ENCODE measurements around the gene UGT1A5.

UGT1A5 gene

GRCh38 chr2:233775414-233775813 is 62.7 kb downstream of the UGT1A5 start:
- DNase-seq (ENCODE audit: insufficient read length, low spot score) (no peak), FAIRE-seq (no peak)

DNA sequence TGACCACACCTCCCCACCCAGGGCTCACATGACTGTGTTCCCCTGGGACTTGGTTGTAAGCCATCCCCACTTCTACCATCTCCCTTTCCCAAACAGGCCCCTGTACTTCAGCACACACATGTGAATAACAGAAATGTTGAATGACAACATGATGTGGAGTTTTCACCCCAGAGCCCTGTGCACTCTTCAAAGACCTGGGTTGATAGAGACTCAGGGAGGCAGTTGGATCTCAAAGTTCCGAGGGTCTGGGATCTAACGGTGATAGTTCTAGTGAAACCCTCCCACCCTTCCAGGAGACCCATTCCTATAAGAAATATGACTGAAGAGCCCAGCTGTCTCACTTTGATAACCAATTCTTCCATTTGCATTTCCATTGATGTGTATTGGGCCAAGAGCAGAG is 65.3 kb downstream of the UGT1A5 start, which contains the start of gene MROH2A:
MROH2A (plus strand) TSS at position 301 of the 400 bp plus-strand sequence. CDS start 1,029 bp downstream, outside the sequence.
- no peak for DNase-seq (ENCODE audit: insufficient read length, low spot score)
- no peak for FAIRE-seq

- DNase-seq (ENCODE audit: insufficient read length, low spot score) (no peak), FAIRE-seq (no peak)
Measured at GRCh38 chr2:233779722-233780121, 67.0 kb downstream of the UGT1A5 start.

DNA sequence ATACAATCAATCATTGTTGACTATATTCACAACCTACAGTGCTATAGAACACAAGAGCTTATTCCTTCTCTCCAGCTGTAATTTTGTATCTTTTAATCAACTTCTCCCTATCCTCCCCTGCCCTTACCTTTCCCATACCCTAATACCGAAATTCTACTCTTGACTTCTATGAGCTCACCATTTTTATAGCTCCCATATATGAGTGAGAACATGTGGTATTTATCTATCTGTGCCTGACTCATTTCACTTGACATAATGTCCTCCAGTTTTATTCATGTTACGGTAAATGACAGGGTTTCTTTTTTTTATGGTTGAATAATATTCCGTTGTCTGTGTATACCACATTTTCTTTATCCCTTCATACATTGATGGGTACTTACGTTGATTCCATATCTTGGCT is 68.1 kb downstream of the UGT1A5 start:
- DNase-seq (ENCODE audit: insufficient read length, low spot score) (no peak), FAIRE-seq (no peak)

DNA sequence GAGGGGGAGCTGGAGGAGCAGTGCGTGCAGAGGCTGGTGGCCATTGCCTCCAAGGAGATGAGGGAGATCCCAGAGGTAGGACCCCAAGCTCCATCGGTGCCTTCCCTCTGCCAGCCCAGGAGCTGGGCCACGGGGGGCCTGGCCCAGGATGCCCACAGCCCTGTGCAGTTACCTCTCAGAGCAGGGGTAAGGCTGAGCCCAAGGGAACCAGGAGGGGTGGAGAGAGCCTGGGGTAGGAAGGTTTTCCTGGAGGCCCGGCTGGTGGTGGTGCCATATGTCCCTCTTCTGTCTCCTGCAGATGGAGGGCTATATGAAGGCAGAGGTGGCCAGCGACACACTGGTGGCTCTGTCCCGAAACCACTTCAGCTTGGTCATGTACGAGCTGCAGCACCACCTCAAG is 76.8 kb downstream of the UGT1A5 start:
- DNase-seq (ENCODE audit: insufficient read length, low spot score) (no peak), FAIRE-seq (no peak)

DNA sequence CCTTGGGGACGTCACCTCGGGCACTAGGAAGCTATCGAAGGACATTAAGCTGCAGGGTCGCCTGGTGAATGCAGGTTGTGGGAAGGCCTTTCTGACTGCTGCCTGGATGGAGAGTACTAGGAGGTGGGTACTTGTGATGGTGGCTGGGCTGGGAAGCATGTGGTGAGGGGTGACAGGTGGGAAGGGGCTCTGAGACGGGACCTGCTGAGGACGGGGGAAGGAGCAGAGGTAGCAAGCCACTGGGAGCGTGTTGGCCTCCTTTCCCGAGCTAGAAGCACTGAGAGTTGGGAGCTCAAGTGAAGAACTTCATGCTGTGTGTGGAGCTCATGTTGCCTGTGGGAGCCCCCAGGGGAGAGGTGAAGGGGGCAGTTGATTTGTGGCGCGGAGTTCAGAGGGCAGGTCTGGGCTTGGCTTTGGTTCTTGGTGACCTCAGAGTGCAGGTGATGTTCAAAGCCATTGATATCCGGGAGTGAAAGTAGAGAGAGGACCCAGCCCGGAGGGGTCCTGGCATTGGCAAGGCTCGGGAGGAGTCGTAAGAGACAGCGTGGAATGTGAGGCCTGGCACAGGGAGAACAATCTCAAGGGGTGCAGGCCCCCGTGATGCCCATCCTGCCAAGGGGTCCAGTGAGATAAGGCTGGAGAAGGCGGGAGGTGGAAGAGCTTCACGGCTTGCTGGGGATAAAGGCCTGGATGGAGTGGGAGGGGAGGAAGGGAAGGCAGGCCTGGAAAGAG is 78.6 kb downstream of the UGT1A5 start:
- DNase-seq (ENCODE audit: insufficient read length, low spot score) (no peak), FAIRE-seq (no peak)

DNA sequence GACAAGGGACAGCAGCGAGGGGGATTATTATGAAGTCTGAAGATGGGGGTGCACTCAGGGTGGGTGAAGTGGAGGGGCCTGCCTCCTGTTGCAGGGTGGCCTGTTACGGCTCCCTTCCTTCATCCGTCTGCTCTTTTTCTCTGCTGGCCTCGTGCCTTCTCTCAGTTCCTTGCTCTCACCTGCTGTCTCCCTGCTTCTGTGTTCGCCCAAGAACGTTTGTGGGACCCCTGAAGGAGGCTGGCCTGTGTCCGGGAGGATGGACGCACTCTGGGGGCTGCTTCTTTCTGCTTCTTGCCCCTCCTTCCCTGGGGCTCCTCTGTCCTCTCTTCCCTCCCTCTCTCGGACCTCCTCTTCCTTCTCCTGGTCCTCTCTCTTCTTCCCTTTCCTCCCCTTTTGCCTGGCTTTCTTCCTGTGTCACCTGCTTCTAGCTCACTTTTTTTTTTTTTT is 79.2 kb downstream of the UGT1A5 start:
- DNase-seq (ENCODE audit: insufficient read length, low spot score) = no peak
- FAIRE-seq = no peak

DNA sequence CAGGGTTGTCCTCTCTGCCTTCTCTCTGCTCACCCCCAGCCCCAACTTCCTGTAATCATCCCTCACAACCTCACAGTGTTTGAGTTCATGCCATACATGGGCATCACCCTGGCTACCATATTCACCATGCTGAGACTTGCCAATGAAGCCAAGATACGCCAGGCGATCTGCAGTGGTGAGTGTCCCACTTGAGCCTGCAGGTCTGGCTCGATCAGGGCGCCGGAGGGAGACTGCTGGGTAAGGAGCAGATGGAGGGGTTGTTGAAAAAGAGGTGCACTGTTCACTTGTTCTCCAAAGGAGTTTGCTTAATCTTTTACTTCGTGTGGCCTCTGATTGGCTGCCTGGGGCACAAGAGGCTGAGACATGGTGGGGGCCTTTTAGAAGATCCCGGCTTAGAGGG is 80.0 kb downstream of the UGT1A5 start:
- DNase-seq (ENCODE audit: insufficient read length, low spot score) (no peak), FAIRE-seq (no peak)

- no peak for FAIRE-seq
- DNase-seq (ENCODE audit: insufficient read length, low spot score) = no peak
Measured at GRCh38 chr2:233793465-233794127, 80.9 kb downstream of the UGT1A5 start.

GRCh38 chr2:233794128-233794658 is 81.5 kb downstream of the UGT1A5 start:
- FAIRE-seq (no peak), DNase-seq (ENCODE audit: insufficient read length, low spot score) (no peak)

DNA sequence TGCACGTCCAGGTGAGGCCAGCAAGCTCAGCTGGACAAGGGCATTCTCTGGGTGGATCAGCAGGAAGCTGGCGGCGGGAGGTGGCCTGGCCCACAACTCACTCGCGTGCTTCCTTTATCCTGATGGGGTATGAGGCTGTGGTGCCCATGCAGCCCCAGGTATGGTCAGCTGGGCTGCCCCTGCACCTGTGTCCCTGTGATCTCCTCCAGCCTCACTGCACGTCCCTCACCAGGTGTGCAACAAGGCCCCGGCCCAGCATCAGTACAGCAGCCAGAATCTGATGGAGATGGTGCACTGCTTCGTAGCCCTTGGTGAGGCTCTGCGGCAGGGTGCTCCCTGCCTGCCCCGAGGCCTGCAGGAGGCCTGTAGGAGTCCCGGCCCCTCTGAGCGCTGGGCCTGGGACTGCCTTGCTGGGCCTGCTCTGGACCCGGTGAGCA is 83.0 kb downstream of the UGT1A5 start:
- FAIRE-seq = no peak
- no peak for DNase-seq (ENCODE audit: insufficient read length, low spot score)

DNA sequence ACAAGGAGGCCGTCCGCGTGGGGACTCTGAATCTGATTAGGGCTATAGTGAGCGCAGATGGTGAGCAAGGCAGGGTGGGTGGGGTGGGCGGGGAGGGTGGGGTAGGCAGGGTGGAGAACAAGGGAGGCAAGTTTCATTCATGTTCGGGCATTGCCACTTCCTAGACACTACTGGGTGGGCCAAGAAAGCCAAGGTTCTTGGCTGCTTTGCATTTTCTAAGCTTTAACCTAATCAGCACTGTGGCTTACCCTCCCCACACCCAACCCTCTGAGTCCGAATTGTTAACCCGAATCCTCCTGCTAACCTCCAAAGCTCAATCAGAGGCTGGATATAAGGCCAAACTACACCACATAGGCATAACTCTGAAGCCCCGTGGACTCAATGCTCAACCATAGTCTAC is 83.5 kb downstream of the UGT1A5 start:
- DNase-seq (ENCODE audit: insufficient read length, low spot score) (no peak), FAIRE-seq (no peak)

DNA sequence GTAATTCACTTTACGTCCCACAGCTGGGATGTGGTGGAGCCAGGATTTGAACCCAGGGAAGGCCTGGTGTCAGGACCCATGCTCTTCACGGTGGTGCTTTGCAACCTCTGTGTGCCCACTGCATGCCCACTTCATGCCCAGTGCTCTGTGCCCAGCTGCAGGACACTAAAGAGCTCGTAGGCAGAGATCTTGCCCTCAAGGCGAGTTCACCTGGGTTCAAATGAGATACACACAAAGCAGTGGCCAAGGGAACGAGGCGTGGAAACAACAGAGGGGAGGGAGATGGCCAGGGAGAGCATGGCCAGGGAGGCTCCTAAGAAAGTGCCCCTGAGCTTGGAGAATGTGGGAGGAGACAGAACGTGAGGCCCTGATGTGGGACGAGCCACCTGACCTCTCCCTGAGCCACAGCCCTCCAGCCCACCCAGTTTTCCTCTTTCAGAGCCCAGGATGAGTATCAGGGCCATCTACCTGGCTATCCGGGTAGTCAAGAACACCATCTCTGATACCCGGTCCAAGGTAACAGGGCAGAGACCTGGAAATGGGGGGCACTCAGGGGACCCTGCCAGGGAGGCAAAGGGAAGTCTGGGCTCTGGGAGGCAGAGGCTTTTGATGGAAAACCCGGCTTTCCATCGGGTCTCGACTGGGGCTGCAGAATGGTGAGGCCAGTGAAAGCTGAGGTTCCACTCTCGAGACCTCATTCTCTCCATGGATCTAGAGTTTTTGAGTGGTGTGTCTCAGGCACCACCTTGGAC is 85.8 kb downstream of the UGT1A5 start:
- DNase-seq (ENCODE audit: insufficient read length, low spot score) (no peak), FAIRE-seq (no peak)

DNA sequence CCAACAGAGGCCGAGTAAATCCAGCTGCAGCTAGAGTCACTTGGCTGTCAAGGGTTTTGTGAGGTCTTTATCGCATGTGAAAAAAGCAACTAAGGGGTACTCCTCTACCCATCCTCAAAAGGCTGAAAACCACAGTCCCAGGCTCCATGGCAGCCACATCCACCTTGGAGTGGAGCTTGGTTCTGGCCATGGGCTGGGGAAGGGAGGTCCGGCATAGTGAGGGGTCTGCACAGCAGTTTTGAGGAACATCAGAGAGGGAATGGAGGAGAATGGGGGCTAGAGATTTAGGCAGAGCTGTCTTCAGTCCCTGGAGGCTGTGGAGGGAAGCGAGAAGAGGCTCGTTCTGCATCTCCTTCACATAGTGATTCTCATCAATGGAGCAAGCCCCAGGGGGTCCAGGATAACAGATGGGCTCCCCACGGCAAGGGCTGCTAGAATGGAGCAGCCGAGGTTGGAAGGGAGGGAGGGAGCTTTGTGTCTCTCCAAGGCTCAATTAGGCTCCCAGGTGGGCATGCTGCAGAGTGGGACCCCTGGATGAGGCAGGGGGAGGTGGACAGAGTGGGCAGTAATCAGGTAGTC is 86.5 kb downstream of the UGT1A5 start:
- DNase-seq (ENCODE audit: insufficient read length, low spot score) (no peak), FAIRE-seq (no peak)

GRCh38 chr2:233799716-233800115 is 87.0 kb downstream of the UGT1A5 start:
- FAIRE-seq (peak; percentile 26), DNase-seq (ENCODE audit: insufficient read length, low spot score) (no peak)

DNA sequence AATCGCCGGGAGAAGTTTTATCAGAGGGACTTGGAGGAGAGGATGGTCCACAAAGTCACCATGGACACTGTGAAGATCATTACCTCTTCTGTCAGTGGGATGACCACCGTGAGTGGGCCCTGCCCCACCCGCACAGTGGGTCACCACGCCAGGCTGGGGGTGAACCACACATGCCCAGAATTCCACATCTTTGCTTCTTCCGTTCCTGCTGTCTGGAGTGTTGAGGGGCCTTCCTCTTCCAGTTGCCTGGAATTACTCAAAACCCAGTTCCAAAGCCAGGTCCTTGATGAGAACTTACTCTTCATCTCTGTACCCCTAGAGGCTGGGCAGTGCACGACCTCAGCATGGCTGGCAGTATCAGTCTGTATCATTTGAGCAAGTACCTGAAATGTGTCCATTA is 87.5 kb downstream of the UGT1A5 start:
- no peak for DNase-seq (ENCODE audit: insufficient read length, low spot score)
- no peak for FAIRE-seq

- FAIRE-seq = no peak
- no peak for DNase-seq (ENCODE audit: insufficient read length, low spot score)
Measured at GRCh38 chr2:233801357-233802131, 88.8 kb downstream of the UGT1A5 start.

DNA sequence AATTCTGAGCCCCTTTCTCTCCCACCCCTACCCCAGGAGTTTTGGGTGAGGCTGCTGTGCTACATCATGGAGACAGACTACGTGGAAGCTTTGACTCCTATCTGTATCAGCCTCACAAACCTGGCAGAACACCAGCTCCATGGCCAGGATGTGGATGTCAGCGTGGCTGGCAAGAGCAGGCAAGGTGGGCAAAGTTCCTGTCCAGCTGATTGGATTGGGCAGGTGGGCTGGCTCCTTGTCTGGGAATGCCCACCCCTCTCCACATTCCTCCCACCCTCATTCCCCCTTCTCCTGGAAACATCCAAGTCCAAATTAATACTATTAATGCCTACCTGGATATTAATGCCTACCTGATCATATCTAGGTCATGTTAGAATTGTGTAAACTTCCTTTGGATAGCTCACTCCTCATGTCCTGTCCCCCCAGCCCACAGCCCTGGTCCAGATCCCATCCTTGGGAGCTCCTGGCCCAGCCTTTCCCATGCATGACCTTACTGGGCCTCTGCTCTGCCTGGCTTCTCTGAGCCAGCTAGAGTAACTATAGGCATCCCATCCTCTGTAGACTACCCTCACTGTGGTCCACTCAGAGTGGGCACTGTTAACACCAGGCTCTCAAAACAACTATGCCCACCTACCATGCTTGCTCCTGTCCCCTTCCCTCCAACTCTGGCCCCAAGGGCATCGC is 89.6 kb downstream of the UGT1A5 start:
- DNase-seq (ENCODE audit: insufficient read length, low spot score) (no peak), FAIRE-seq (no peak)

DNA sequence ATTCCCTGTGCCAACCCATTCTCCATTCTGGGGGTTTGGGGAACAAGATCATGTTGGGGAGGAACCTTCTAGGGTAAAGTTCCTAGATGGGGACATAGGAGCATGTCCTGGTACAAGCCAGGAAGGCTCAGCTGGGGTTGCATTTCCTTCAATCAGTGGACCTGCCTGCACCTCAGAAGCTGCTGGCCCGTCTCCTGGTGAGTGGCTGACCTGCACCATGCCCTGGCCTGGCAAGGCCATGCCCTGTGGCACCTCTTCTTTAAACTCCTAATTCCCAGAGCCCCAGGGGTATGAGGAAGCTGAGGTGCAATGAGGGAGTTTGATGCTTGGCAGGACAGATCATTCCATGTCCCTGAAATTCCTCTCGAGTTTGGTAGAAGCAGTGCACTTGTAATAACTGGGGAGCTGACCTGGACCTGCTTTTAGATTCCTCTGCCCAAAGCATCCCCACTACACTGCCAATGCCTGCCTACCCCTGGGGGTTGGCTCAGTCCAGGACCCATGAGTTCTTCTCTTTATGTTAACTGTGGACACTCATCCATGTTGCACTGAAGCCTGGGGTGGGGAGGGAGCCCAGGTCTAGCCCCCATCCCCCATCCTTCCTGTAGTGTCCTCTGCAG is 90.7 kb downstream of the UGT1A5 start:
- FAIRE-seq (no peak), DNase-seq (ENCODE audit: insufficient read length, low spot score) (no peak)

Data from HTR-8/SVneo (cell line).